Natural killer cell (primary cell): Measurements from ENCODE around the gene ZNF595. TPM values are rescaled to one million over a fixed set of nuclear protein-coding genes. Genes with fewer than 3 reads are reported as not detected.
"Not testable (repeated sequence)": the region's sequence is repeated elsewhere in the genome, so short reads cannot be mapped to it uniquely, and the experiment has no call there.

Experiments used
- ATAC-seq, 3 donors: fragments of 150-1000 bp in 2 of 3; fragments of 200-7000 bp in 1 of 3; cut with Tn5 transposase; 1 replicate in 1 of 3; 2 replicates in 2 of 3; pipeline ENCODE4 v1.10.0; 2021; ENCODE audit warnings: mild to moderate bottlenecking in 2 of 3, moderate library complexity in 2 of 3
- DNase-seq, 2 donors: peaks; one replicate each; pipeline versions ENCODE4 v3.0.0 to v3.0.0-alpha.2; 2013 to 2021; ENCODE audit warnings: mixed read lengths in 1 of 2
- H3K27ac ChIP-seq: one replicate; pipeline ENCODE4 v1.5.1; 2013; ENCODE audit warnings: mild to moderate bottlenecking, low read length
- H3K27me3 ChIP-seq: one replicate; pipeline ENCODE4 v1.6.1; 2013; ENCODE audit warnings: low read length; ENCODE audit not compliant: control insufficient read depth, insufficient read depth
- H3K36me3 ChIP-seq: one replicate; pipeline ENCODE4 v1.6.1; 2013; ENCODE audit warnings: low read length; ENCODE audit not compliant: control insufficient read depth, insufficient read depth
- H3K4me1 ChIP-seq: one replicate; pipeline ENCODE4 v1.6.1; 2013; ENCODE audit warnings: low read length; ENCODE audit not compliant: control insufficient read depth, insufficient read depth
- H3K4me3 ChIP-seq: one replicate; pipeline ENCODE4 v1.5.1; 2013; ENCODE audit warnings: low read length
- H3K9me3 ChIP-seq: one replicate; pipeline ENCODE4 v1.6.1; 2013; ENCODE audit warnings: low read length; ENCODE audit not compliant: control insufficient read depth, insufficient read depth
- H3K27ac Mint-ChIP-seq, 2 donors: one replicate each; pipeline ENCODE4 v1.8.0; 2022; ENCODE audit warnings: mild to moderate bottlenecking in 2 of 2, mixed read lengths in 2 of 2, moderate library complexity in 1 of 2
- H3K27me3 Mint-ChIP-seq, 2 donors: one replicate each; pipeline ENCODE4 v1.8.0; 2022; ENCODE audit warnings: low read depth in 2 of 2, mixed read lengths in 2 of 2
- H3K36me3 Mint-ChIP-seq: one replicate; pipeline ENCODE4 v1.8.0; 2022; ENCODE audit warnings: mixed read lengths
- H3K4me1 Mint-ChIP-seq, 2 donors: one replicate each; pipeline ENCODE4 v1.8.0; 2022; ENCODE audit warnings: mixed read lengths in 2 of 2
- H3K4me3 Mint-ChIP-seq: one replicate; pipeline ENCODE4 v1.8.0; 2022; ENCODE audit warnings: mild to moderate bottlenecking, moderate library complexity, mixed read lengths
- H3K9me3 Mint-ChIP-seq, 2 donors: one replicate each; pipeline ENCODE4 v1.8.0; 2022; ENCODE audit warnings: mixed read lengths in 2 of 2
- WGBS: methylation state at CpG from one replicate; pipeline ENCODE4 v1.1.7; 2013; ENCODE audit warnings: missing lambda C conversion rate; ENCODE audit not compliant: insufficient coverage; 5-methylcytosine and 5-hydroxymethylcytosine counted together
- intact Hi-C: fragments of 100-400 bp; cut with micrococcal nuclease; formaldehyde crosslinking; loops from one replicate; pipeline ENCODE4 v1.14.2; 2022
- total RNA-seq, 4 donors: library from RNA; stranded (reverse); fragments of 120-200 nt in 1 of 4; gene quantifications; one replicate each; pipeline versions ENCODE4 v1.2.3 to v1.2.4, GENCODE V29; 2013 to 2022
- TF ChIP-seq, protein P1 (sequence below): fragments of 200-600 bp; IDR thresholded peaks from one replicate; pipeline ENCODE4 v1.8.0; 2022; ENCODE audit warnings: antibody characterized with exemption

Gene ZNF595
- total RNA-seq, 3 donors from 2014 or later (not counting 1 experiment from before 2014, with no cell fraction given) = 23.0 to 91.2 (median 38.0) TPM

DNA sequence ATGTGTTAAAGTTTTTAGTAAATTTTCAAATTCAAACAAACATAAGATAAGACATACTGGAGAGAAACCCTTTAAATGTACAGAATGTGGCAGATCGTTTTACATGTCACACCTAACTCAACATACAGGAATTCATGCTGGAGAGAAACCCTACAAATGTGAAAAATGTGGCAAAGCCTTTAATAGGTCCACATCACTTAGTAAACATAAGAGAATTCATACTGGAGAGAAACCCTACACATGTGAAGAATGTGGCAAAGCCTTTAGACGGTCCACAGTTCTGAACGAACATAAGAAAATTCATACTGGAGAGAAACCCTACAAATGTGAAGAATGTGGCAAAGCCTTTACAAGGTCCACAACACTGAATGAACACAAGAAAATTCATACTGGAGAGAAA, 32.8 kb downstream of the ZNF595 start:
- H3K9me3 Mint-ChIP-seq = peaks cover 8 to 32% of the 10 kb centered on the region in 2 donors
- intact Hi-C loops = no loop called here
- TF ChIP-seq, protein P1, sequence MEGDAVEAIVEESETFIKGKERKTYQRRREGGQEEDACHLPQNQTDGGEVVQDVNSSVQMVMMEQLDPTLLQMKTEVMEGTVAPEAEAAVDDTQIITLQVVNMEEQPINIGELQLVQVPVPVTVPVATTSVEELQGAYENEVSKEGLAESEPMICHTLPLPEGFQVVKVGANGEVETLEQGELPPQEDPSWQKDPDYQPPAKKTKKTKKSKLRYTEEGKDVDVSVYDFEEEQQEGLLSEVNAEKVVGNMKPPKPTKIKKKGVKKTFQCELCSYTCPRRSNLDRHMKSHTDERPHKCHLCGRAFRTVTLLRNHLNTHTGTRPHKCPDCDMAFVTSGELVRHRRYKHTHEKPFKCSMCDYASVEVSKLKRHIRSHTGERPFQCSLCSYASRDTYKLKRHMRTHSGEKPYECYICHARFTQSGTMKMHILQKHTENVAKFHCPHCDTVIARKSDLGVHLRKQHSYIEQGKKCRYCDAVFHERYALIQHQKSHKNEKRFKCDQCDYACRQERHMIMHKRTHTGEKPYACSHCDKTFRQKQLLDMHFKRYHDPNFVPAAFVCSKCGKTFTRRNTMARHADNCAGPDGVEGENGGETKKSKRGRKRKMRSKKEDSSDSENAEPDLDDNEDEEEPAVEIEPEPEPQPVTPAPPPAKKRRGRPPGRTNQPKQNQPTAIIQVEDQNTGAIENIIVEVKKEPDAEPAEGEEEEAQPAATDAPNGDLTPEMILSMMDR = no peak
- H3K27ac Mint-ChIP-seq = peak overlapping the region in 1 of 2 donors; percentile 69
- ATAC-seq (no peak), DNase-seq (no peak)
- WGBS = 100% methylated on average over 3 of the region's 3 CpGs
- H3K9me3 ChIP-seq = peaks cover 39% of the 10 kb centered on the region
- H3K4me3 Mint-ChIP-seq = peak overlapping the region; percentile 17
- no peak overlapping the region for H3K4me3 ChIP-seq
- H3K4me1 ChIP-seq = no peaks in the 10 kb centered on the region
- no peaks in the 10 kb centered on the region for H3K4me1 Mint-ChIP-seq
- H3K27me3 ChIP-seq = no peaks in the 10 kb centered on the region
- H3K36me3 ChIP-seq = peaks cover 19% of the 10 kb centered on the region
- H3K27me3 Mint-ChIP-seq = no peaks in the 10 kb centered on the region
- peaks cover 65% of the 10 kb centered on the region for H3K36me3 Mint-ChIP-seq
- H3K27ac ChIP-seq = no peak overlapping the region

DNA sequence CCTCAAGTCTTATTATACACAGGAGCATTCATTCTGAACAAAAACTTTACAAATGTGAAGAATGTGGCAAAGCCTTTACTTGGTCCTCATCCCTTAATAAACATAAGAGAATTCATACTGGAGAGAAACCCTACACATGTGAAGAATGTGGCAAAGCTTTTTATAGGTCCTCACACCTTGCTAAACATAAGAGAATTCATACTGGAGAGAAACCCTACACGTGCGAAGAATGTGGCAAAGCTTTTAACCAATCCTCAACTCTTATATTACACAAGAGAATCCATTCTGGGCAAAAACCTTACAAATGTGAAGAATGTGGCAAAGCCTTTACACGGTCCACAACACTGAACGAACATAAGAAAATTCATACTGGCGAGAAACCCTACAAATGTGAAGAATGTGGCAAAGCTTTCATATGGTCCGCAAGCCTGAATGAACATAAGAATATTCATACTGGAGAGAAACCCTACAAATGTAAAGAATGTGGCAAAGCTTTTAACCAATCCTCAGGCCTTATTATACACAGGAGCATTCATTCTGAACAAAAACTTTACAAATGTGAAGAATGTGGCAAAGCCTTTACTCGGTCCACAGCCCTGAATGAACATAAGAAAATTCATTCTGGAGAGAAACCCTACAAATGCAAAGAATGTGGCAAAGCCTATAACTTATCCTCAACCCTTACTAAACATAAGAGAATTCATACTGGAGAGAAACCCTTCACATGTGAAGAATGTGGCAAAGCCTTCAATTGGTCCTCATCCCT, 33.6 kb downstream of the ZNF595 start:
- 86% methylated on average over 7 of the region's 7 CpGs for WGBS
- intact Hi-C loops, H3K27me3 Mint-ChIP-seq, ATAC-seq, H3K27ac Mint-ChIP-seq, H3K4me1 ChIP-seq, H3K4me3 ChIP-seq, H3K4me1 Mint-ChIP-seq, H3K27ac ChIP-seq, DNase-seq, H3K27me3 ChIP-seq: not testable (repeated sequence)
- Mint-ChIP-seq H3K4me3 (peak overlapping the region; percentile 9), H3K36me3 (peaks cover 64% of the 10 kb centered on the region), H3K9me3 (peaks cover 8 to 32% of the 10 kb centered on the region in 2 donors)
- Histone ChIP-seq H3K36me3 (peaks cover 16% of the 10 kb centered on the region), H3K9me3 (peaks cover 45% of the 10 kb centered on the region)

- Mint-ChIP-seq H3K9me3 (peaks cover 2 to 14% of the 10 kb centered on the region in 2 donors), H3K4me3 (no peak overlapping the region), H3K27ac (no peak overlapping the region), H3K27me3 (no peaks in the 10 kb centered on the region), H3K36me3 (peaks cover 33% of the 10 kb centered on the region), H3K4me1 (peaks cover 0 to 3% of the 10 kb centered on the region in 2 donors)
- no peaks in the 10 kb centered on the region for H3K27me3 ChIP-seq
- H3K4me3 ChIP-seq = no peak overlapping the region
- DNase-seq (no peak), ATAC-seq (no peak)
- no peaks in the 10 kb centered on the region for H3K4me1 ChIP-seq
- WGBS = 93% methylated on average over 1 of the region's 1 CpG
- peaks cover 74% of the 10 kb centered on the region for H3K9me3 ChIP-seq
- no peaks in the 10 kb centered on the region for H3K36me3 ChIP-seq
- H3K27ac ChIP-seq = no peak overlapping the region
- intact Hi-C loops = no loop called here
- TF ChIP-seq, protein P1 = no peak
Measured at GRCh38 chr4:98386-98785, 45.3 kb downstream of the ZNF595 start.

DNA sequence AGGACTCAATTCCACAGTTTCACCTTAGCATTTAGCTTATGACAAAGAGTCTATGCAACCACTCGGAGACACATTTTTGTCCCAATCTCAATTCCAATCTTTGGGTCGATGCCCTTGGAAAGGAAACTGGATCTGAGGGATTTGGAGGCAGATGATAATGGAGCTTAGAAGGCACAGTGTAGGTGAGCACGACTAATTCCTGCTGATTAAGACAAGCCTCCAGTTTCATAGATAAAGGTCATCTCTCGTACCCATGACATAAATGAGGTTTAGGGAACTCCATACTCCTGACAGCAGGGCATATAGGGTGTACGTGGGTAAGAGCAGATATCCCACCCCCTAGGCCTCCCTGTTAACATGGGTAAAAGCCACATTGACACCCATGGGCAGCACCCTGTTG, 46.7 kb downstream of the ZNF595 start:
- peaks cover 65% of the 10 kb centered on the region for H3K9me3 ChIP-seq
- Mint-ChIP-seq H3K27me3 (peaks cover 0 to 3% of the 10 kb centered on the region in 2 donors), H3K36me3 (peaks cover 32% of the 10 kb centered on the region), H3K4me3 (no peak overlapping the region), H3K27ac (no peak overlapping the region), H3K9me3 (peaks cover 2 to 11% of the 10 kb centered on the region in 2 donors), H3K4me1 (no peaks in the 10 kb centered on the region)
- intact Hi-C loops = no loop called here
- no peak for ATAC-seq
- H3K36me3 ChIP-seq = no peaks in the 10 kb centered on the region
- H3K27me3 ChIP-seq = no peaks in the 10 kb centered on the region
- H3K4me1 ChIP-seq = no peaks in the 10 kb centered on the region
- no peak overlapping the region for H3K4me3 ChIP-seq
- H3K27ac ChIP-seq = no peak overlapping the region
- TF ChIP-seq, protein P1 = no peak
- no peak for DNase-seq
- WGBS = 89% methylated on average over 5 of the region's 5 CpGs
